Bone marrow (tissue), 2 donors: ENCODE results near the gene PAPOLA.
"Not testable (repeated sequence)": the region's sequence is repeated elsewhere in the genome, so short reads cannot be mapped to it uniquely, and the experiment has no call there.

Source experiments
- DNase-seq, 2 donors: peaks; one replicate each; lab custom pipeline; 2025; lab: John Stamatoyannopoulos, UW

PAPOLA gene

DNA sequence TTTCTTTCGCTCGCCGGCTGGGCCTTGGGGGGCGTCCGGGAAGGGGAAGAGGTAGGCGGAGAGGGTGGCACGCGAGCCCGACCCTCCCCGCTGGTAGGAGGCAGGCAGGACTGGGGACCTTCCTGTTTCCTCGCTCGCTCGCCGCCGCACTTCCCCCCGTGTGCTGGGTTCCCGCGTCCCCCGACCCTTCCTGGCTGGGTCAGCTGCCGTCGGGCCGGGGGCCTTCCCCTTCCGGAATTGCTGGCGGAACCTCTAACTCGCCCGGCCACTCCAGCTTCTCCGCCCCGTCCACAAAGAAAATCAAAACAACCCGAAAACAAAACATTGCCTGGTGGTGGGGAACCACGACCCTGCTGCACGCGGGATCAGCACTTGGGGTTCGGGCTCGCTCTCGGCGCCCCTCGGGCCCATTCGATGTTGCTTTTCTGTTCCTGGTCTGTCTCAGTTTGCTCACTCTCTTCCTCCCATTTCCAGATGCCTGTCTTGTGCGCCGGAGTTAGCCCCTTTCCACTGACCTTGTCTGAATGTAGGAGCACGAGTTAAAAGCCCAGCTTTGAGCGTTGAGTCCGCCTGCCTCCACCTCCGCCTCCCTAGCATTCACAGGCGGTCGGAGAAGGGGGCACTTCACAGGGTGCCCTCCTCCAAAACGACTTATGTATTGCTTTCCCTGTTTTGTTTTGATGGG, 581 bp downstream of the PAPOLA start:
- peak; percentile 51 to 56 for DNase-seq

DNA sequence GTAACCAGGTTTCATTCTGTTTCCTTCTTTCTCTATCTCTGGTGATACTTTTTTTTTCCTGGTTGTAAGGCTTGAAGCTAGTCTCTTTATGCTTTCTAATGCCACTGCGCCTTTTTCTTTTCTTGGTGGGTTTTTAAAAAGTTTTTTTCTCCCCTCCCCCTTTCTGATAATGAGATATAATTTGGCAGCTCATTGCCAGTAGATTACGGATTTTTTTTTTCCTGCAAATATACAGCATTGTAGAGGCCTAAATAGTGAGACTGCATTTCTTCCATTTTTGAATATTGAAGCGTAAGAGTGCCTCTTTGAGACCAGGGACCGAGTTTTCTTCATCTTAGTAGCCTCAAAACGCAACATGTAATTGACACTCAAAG, 1.1 kb downstream of the PAPOLA start:
- DNase-seq, result no peak

DNA sequence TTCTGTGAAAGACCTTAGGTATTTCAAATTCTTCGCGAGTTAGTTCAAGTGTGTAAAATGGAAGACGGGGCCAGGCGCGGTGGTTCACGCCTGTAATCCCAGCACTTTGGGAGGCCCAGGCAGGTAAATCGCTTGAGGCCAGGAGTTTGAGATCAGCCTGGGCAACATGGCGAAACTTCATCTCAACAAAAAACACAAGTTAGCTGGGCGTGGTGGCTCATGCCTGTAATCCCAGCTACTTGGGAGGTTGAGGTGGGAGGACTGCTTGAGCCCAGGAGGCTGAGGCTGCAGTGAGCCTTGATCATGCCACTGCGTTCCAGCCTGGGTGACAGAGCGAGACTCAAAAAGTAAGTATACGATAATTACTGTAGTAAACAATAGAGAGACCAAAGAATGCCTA, 2.2 kb downstream of the PAPOLA start:
- DNase-seq, result not testable (repeated sequence)

DNA sequence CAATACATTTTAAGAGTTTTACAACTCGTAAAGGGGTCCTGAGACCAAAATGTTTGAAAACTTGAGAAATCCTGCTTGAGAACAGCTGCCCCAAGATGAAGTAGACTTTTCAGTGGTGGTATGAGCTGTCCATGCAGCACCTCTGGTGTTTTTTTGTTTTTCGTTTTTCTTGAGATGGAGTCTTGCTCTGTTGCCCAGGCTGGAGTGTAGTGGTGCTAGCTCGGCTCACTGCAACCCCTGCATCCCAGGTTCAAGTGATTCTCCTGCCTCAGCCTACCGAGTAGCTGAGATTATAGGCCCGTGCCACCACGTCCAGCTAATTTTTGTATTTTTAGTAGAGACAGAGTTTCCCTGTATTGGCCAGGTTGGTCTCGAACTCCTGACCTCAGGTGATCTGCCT, 5.5 kb downstream of the PAPOLA start:
- DNase-seq, result no peak

DNA sequence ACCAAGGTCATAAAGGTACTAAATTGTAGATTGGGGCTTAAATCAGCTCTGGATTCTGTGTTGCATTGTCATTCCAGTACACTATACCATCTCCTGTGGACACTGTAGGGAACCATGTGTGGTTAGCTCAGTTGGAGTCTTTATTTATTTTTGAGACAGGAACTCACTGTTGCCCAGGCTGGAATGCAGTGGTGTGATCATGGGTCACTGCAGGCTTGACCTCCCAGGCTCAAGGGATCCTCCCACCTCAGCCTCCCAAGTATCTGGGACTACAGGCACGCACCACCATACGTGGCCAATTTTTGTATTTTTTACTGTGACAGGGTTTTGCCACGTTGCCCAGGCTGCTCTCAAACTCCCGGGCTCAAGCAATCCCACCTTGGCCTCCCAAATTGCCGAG, 6.7 kb downstream of the PAPOLA start:
- no peak for DNase-seq

DNA sequence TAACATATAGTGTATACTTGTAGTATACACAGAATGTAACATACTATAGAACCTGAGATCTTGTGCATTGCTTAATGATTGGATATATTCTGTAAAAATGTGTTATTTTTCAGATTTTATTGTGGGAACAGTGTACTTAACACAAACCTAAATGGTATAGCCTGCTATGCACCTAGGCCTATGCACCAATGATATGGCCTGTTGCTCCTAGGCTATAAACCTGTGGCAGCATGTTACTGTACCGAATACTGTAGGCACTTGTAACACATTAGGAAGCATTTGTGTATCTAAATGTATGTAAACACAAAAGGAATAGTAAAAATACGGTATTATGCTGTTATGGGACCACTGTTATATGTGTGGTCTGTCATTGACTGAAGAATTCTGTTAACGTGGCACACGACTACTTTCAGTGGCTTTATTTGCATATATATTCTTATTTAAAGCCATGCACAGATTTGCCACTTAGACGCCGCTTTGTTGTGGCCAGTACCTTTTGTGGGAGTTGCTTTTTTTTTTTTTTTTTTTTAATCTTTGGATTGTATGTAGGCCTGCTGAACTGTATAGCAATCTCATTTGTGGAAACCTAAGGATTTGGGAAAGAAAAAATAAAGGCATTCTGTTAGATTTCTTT, 7.4 kb downstream of the PAPOLA start:
- DNase-seq, result no peak

DNA sequence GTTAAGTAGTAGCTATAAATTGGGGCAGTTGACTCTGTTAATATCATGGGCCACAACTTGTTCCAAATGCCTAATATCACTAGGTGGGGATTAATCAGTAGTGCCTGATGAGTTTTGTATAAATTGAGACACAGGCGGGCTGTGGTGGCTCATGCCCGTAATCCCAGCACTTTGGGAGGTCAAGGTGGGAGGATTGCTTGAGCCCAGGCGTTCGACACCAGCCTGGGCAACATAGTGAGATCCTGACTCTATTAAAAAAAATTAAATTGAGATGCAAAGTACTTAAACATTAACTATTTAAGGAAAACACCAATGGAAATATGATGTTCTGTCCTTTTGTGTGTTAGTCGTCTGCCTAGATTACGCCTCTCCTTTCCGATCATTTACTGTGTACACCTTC, 9.0 kb downstream of the PAPOLA start:
- DNase-seq, result no peak

DNA sequence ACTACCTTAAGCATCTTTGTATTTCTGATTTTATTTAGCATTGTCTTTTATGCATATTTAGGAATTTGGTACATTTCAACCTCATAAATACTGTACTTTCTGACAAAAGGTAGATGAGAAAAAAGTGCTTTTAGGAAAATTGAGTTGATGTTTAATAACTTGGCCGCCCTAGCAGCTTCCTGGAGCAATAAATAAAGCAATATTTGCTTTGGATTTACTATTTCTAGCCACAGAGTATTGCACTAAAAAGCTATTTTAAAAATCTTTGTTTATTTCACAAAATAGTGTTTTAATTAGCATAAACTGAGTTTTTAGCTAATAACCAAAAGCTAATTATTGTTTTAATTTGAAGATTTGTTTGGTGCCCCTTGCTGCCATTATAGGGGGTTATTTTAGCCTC, 9.5 kb downstream of the PAPOLA start:
- no peak for DNase-seq

DNA sequence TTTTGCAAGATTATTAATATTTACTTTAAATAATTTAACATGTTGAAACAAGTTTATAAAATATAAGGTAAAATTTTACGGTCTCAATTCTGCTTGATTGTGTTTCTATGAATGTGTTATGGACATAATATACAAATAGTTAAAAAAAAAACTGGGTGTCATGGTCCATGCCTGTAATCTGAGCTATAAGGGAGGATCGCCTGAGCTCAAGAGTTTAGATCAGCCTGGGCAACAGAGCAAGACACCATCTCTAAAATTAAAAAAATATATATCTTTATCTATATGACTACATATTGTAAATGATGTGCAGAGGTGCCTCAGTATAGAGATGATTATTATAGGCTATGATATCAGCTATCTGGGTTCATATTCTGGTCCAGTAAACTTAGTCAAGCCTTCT, 9.9 kb downstream of the PAPOLA start:
- no peak for DNase-seq

DNA sequence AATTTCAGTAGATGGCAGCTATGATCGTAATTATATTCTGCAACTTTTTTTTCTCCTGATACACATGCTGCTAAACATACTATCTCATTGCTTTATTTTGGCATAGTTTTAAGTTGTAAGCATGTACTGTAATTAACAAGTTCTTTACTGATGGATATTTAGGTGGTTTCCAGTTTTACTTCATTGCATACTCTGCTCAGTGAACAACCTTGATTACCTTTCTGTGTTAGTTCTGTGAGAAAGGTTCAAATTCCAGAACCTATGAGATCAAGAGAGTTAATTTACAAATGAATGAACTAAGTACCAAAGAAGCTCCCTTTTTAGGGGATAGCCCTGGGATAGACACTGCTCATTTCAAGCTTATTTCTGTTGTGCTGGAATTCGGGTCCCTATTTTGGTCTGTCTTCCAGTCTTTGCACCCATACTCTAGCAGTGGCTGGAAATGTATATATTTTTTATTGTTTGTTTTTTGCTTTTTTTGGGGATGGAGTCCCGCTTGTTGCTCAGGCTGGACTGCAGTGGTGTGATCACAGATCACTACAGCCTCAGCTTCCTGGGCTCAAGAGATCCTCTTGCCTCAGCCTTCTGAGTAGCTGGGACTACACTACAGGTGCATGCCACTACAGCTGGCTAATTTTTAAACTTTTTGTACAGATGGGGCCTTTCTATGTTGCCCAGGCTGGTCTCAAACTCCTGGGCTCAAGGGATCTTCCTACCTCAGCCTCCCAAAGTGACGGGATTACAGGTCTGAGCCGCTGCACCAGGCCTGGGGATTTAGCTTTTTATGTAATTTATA, 10.6 kb downstream of the PAPOLA start:
- DNase-seq, result no peak

DNA sequence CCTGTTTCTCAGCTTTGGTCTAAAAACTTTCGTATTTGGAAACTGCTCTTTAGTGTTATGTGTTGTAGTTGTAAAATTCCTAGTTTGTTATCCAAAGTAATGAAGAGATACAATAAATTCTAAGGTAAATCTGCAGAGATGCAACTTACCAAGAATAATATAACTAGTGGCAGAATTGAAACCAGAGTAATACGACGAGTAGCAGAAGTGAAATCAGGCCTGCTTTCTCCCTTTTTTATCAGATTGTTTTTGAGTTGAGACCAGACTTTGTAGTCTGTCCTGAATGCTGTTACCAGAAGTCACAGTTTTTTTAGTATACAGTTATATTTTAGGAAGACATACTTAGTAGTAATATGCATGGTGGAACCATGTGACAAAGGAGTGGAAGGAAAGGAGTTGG, 12.5 kb downstream of the PAPOLA start:
- no peak for DNase-seq

DNA sequence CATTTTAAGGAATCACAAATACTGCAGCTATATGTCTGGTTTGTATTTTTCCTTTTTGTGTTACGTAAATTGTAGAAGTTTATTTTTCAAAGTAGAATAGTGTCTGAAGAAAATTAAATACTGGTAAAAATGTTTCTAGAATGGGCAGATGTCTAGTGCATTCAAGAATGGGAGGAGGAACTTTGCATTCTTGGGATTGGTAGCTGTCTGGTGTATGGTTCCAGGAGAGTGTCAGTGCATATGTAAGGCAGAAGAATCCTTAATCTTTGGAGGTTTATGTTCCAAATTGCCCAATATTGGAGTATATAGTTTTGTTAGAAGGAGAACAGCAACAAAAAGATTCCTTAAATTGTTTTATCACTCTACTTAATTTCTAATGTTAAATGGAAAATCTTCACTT, 13.5 kb downstream of the PAPOLA start:
- no peak for DNase-seq

DNA sequence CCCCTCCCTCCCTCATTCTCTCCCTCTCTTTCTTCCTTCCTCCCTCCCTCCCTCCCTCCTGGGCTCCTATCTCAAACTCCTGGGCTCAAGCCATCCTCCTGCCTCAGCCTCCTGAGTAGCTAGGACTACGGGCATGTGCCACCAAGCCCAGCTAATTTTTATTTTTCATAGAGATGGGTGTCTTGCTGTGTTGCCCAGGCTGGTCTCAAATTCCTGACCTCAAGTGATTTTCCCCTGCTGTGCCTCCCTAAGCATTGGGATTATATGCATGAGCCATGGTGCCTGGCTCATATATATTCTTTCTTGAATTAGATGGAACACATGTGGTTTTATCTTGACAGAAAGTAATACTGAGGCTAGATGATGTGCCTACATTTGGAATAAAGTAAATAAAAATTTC, 14.2 kb downstream of the PAPOLA start:
- DNase-seq, result no peak

DNA sequence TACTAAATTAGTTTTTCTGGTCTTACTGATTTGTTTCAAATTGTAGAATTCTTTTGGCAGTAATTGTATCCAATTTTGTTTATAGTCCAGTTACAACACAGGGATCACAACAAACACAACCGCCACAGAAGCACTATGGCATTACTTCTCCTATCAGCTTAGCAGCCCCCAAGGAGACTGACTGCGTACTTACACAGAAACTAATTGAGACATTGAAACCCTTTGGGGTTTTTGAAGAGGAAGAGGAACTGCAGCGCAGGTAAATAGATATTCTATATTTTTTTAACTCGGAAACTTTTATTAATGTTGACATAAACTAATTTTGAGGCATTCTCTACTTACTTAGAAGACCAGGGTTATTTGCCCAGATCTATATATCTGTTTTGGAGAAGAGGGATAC, 17.8 kb downstream of the PAPOLA start:
- no peak for DNase-seq

DNA sequence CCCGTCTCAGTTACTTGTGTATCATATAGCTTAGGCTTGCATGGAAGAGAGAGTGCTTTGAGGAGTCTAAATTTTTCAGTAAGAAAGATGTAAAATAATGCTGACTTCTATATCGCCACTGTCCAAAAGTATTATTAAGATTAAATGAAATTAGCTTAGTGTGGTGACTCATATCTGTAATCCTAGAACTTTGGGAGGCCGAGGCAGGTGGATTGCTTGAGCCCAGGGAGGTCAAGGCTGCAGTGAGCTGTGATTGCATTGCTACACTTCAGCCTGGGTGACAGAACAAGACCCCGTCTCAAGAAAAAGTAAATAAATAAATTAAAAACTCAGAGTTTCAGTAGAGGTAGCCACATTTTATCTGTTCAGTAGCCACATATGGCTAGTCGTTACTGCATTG, 23.3 kb downstream of the PAPOLA start:
- no peak for DNase-seq

DNA sequence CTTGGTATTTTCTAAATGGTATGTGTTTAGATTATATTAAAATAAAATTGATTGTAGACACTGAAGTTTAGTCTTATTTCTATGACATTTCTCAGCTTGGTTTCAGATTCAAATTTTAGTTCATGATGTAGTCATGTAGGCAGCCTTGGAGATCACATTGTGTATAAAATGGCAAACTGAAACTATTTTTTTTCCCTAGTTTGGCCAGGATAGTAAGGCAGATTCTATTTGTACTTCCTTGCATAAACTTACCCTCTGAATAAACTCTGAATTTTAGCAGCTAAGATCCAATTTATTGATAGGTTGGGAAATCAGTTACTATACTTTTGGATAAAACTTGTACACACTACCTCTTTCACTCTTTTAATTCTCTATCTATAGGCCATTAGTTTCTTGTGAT, 30.4 kb downstream of the PAPOLA start:
- DNase-seq, result no peak

DNA sequence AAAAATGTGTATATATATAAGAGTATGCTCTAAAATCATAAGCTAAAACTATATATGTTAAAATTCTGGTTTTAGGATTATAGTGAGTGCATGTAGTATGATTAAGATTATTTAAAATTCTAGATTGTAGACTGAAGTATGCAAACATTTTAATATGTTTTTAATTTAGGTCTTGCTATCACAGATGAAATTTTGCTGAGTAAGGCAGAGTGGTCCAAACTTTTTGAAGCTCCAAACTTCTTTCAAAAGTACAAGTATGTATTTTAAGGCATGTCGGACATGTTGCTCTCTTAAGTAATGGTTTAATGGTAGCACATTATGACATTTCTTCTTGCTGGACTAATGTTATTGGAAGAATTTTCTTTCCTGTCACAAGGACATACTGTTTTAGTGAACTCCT, 34.6 kb downstream of the PAPOLA start:
- no peak for DNase-seq

DNA sequence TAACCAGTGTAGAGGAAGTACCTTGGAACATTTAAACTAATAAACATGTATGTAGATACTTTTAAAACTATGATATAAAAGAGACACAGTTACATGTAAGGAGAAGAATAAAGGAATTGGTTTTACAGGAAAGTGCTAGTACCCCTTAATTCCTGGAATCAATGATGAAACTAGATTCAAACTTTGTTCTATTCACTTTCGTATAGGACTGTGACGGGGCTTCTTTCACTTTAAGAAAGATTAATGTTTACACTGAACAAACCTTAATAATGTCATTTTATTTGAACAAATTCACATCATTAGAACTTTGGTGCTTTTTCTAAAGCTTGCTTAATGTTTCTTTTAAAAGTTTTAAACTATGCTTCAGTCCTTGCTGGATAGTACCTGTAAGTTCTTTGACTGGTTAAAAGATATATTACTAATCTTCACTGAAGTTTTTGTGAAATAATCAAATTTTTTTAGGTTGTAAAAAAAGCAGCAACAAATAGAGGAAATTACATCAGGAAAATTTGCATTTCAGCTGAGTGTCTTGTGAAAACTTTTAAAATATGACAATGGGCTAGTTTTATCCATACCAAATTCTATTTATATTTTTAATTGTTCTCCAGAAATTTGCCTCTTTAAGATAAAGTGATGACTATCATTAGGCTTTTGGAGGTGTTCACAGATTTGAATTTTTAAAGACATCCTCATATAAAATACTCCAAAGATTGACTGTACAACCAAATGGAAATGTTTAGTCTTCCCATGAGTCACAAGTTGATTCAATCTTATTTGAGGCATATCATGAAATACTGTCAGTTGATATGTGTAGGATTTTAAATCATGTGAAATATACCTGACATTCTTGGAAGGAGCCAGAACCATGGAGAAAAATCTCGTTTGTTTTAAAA, 36.2 kb downstream of the PAPOLA start:
- DNase-seq, result no peak

DNA sequence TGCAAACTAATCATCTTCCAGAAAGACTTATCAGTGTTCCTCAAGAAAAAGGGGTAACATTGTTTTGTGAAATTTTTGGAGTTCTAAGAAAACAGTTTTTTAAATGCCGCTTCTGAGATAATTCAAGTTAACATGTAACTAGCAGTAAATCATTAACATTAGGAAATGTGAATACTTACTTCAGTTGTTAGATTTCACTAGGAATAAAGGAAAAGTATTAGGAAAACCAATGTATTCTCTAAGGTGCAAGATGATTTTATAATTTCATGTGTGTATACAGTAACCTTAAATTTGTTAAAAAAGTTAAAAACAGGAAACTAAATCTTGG, 36.8 kb downstream of the PAPOLA start:
- no peak for DNase-seq

DNA sequence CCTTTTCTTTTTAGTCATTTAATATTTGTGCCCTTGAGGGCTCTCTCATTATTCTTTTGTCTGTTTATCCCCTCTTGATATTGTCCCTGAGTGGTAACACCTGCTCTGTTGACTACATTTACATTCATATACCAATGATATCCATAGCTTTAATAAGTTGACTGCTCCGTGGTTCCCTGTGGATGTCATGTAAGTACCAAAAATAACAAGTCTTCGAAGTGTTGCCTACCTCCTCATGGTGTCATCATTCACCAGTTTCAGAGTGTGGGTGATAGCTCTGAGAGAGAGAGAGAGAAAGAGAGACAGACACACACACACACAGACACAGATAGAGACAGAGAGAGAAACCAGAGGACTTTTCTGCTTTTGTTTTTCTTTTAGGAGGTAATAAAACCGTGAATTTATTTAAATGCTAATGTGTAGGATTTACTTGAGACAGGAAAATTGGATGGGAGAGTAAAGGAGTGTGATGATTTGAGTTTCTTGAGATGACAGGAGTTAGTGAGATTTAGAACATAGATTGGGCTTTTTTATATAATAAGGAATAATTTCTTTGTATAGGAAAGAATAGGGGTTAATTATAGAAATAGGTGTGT, 52.2 kb downstream of the PAPOLA start:
- DNase-seq, result no peak

DNA sequence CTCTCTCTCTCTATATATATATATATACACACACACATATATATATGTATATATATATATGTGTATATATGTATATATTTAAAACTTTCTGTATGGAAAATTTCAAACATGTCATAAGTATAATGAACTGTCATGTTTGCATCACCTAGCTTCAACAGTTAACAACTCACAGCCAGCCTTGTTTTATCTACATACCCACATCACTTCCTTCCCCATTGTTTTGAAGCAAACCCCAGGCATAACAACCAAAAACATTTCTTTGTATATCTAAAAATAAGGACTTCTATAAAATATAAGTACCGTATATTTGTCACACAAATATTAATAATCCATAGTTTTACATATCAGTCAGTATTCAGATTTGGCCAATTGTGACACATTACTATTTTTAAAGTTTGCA, 57.4 kb downstream of the PAPOLA start:
- peak in 1 of 2 donors; percentile 77 for DNase-seq

DNA sequence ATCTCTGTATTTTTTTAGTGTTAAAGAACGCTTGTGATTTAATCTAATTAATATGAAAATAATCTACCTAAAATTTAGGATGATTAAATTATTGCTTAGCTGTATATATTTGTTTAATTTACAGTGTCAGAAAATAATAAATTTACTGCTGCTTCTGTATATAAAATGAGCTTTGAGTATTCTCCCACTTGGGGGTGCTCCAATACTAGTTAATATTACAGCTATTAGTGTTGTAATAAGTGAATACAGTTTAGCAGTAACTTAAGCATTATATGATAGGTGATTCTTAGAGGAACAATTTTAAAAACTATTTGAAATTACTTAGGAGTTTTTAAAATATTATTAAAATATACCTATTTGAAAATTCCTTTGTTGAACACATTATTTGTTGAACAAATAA, 62.2 kb downstream of the PAPOLA start:
- DNase-seq, result no peak
